IPS DF 6.9 (cell line): ENCODE measurements around the gene SLC2A10.
A peak's percentile ranks its signal among the peaks of the same experiment; 100 is the strongest.

Experiments
- DNase-seq: peaks from one replicate; pipeline ENCODE4 v3.0.0-alpha.2; 2013; ENCODE audit warnings: low read depth, low spot score
- H3K27ac ChIP-seq: one replicate; pipeline ENCODE4 v1.5.1; 2013; ENCODE audit warnings: low read length, control low read depth
- H3K27me3 ChIP-seq: 2 replicates; pipeline ENCODE4 v1.6.1; 2013; ENCODE audit warnings: mild to moderate bottlenecking, low read length; ENCODE audit not compliant: control insufficient read depth, insufficient read depth
- H3K36me3 ChIP-seq: 2 replicates; pipeline ENCODE4 v1.6.1; 2013; ENCODE audit warnings: low read length; ENCODE audit not compliant: control insufficient read depth, insufficient read depth
- H3K4me1 ChIP-seq: 2 replicates; pipeline ENCODE4 v1.6.1; 2013; ENCODE audit warnings: low read length; ENCODE audit not compliant: control insufficient read depth, insufficient read depth
- H3K4me3 ChIP-seq: 2 replicates; pipeline ENCODE4 v1.5.1; 2013; ENCODE audit warnings: mild to moderate bottlenecking, low read length
- H3K9me3 ChIP-seq: 2 replicates; pipeline ENCODE4 v1.6.1; 2013; ENCODE audit warnings: low read length, inconsistent platforms; ENCODE audit not compliant: control insufficient read depth, insufficient read depth
- WGBS: extraction: QIAGEN DNeasy Blood & Tissue Kit; methylation state at CpG from one replicate; pipeline ENCODE4 v1.1.7; 2013; ENCODE audit warnings: mixed read lengths, missing lambda C conversion rate; ENCODE audit not compliant: insufficient read length, insufficient coverage; 5-methylcytosine and 5-hydroxymethylcytosine counted together

Gene SLC2A10

DNA sequence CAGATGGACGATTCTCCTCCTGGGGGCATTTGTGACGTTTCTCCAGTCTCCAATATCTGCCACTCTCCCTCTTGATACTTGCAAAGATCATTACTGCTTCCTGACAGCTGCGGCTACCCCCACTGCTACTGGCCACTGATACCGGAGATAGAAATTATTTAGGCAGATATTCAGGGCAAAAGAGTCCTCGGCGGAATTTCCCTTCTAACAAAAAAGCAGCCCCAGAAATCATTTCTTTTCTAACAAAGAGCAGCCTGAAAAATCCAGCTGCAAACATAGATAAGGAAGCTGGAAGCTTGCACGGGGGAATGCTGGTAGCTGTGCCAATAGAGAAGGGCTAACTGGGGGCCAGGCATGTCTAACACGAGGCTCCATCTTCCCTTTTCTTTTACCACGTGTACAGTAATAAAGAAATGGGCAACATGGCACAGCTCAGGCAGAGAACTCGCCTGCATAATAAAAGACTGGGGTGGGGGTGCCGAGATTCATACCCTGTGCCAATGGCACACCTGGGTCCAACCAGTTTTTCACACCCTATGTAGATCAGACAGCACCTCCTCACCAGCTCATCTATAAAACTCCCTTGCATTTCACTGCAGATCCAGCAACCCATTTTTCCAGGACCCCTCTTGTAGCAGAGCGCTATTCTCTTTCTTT, 26.3 kb upstream of the SLC2A10 start:
- no peak overlapping the region for H3K27ac ChIP-seq
- no peaks in the 10 kb centered on the region for H3K27me3 ChIP-seq
- peak overlapping the region; percentile 65; the same call in 1 of the 2 replicates for H3K4me3 ChIP-seq
- H3K36me3 ChIP-seq, result peaks cover 8% of the 10 kb centered on the region; the same call in 1 of the 2 replicates
- H3K9me3 ChIP-seq, result no peaks in the 10 kb centered on the region
- peaks cover 3% of the 10 kb centered on the region; the same call in 1 of the 2 replicates for H3K4me1 ChIP-seq
- no peak for DNase-seq
- WGBS, result no CpG with 5 or more reads among the region's 12 CpGs

DNA sequence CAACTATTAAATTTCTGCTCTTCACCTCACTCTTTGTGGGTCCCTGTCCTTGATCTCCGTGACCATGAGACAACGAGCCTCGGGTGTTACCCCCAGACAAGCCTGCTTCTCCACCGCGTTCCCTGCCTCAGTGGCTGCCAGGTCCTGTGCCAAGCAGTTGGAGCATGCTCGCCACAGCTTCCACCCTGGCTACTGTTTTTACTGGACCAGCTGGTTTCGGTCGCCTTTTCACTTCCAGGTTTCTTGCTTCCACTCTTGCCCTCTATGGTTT, 25.8 kb upstream of the SLC2A10 start:
- Histone ChIP-seq H3K27me3 (no peaks in the 10 kb centered on the region), H3K4me3 (peak overlapping the region; percentile 65; the same call in 1 of the 2 replicates), H3K36me3 (peaks cover 8% of the 10 kb centered on the region; the same call in 1 of the 2 replicates), H3K9me3 (no peaks in the 10 kb centered on the region), H3K4me1 (peaks cover 3% of the 10 kb centered on the region; the same call in 1 of the 2 replicates), H3K27ac (no peak overlapping the region)
- DNase-seq, result no peak
- WGBS, result no CpG with 5 or more reads among the region's 8 CpGs

DNA sequence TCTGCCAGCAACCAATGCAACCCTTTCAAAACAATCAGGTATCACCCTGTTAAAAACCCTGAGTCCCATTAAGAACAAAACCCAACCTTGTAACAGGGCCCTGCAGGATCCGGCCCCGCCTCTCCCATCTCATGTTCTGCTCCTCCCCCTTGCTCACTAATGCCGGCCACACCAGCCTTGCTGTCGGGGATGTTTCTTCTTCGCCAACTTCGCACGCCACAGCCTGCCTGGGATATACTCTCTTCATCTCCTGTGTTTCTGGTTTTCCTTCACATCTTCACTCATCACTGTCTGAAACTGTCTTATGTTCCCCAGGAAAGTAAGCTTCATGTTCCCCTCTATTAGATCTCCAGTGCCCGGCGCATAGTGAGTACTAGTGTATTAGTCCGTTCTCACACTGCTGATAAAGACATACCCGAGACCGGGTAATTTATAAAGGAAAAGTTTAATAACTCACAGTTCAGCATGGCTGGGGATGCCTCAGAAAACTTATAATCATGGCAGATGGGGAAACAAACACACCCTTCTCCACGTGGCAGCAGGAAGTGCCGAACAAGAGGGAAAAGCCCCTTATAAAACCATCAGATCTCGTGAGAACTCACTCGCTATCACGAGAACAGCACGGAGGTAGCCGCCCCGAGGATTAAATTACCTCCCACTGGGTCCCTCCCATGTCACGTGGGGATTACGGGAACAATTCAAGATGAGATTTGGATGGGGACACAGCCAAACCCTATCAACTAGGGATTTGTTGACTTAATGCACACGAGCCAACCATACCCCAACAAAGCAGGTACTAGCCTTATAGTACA, 25.3 kb upstream of the SLC2A10 start:
- no peak for DNase-seq
- H3K4me1 ChIP-seq, result peaks cover 3% of the 10 kb centered on the region; the same call in 1 of the 2 replicates
- H3K9me3 ChIP-seq, result no peaks in the 10 kb centered on the region
- peak overlapping the region; percentile 65; the same call in 1 of the 2 replicates for H3K4me3 ChIP-seq
- H3K36me3 ChIP-seq, result peaks cover 8% of the 10 kb centered on the region; the same call in 1 of the 2 replicates
- H3K27ac ChIP-seq, result no peak overlapping the region
- no CpG with 5 or more reads among the region's 23 CpGs for WGBS
- H3K27me3 ChIP-seq, result no peaks in the 10 kb centered on the region

DNA sequence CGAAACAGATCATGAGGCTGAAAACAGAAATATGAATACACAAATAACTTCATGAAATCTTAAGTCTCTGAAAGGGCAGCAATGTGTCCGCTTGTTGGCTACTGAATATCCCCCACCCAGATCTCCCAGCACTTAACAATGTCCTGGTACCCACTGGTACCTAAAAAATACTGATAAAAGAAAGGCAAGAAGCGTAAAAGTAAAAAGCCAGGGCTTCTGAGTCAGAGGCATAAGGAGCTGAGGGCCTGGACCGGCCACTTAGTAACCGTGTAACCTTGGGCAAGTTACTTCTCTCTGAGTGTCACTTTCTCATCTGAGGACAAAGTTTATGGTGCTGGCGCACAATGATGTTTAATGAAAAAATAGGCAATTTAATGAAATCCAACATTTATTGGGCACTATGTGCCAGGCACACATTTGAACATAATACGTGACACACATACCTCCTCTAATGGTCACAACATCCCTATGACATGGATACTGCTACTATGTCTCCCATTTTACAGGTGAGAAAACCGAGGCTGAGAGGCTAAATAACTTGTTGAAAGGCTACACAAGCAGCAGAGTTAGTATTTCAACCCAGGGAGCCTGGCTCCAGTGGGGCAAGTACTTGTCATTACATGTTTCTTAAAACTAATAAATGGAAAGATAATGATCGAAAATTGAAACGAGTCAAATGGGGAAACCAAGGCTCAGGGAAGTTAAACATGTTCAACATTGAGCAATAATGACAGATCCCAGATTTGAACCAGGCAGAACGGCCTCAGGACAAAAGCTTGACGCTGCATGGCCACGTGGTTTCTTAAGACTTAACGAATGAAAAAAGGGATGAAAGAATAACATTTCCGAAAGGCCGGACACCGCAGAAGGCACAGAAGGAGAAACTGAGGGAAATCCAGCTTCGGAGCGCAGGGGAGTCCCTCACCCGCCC, 21.0 kb upstream of the SLC2A10 start:
- H3K4me1 ChIP-seq, result 0 out of 2 replicates have a peak, but pooled peaks cover 2% of the 10 kb centered on the region
- WGBS, result no CpG with 5 or more reads among the region's 20 CpGs
- no peak overlapping the region for H3K27ac ChIP-seq
- H3K27me3 ChIP-seq, result no peaks in the 10 kb centered on the region
- H3K36me3 ChIP-seq, result peaks cover 5% of the 10 kb centered on the region; the same call in 1 of the 2 replicates
- H3K9me3 ChIP-seq, result no peaks in the 10 kb centered on the region
- H3K4me3 ChIP-seq, result peak overlapping the region; percentile 100
- DNase-seq, result no peak

DNA sequence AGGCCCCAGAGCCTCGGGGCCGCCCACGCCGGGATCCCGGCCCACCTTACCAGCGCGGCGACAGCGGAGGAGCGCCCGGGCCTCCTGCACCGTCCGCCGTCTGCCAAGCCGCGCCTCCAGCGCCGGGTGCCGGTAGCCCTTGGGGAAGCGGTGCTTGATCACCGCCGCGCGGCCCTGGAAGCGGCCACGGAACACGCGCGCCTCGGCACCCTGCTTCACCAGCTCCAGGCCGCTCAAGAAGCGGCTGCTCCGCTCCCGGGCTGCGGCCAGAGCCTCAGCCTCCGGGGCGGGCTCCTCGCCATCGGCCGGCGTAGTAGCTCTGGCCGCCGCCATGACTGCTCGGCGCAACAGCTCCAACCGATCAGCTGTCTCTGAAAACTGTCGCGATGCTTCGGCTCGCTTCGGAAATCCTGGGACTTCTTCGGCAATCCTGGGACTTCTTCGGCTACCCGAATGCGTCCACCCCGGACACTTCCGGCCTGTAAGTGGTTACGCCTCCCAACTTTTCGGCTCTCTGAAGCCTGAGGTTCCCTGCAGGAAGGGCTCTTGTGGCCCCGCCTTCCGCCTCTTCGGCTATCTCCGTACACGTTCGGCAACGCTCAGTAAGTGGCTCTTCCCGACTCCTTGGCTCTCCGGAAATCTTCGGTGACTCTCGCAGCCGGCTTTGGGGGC, 20.2 kb upstream of the SLC2A10 start, which contains the start of gene TP53RK:
Gene TP53RK, minus strand, starts transcription at position 363 of the 672 bp plus-strand sequence. Its CDS starts 30 bp downstream, at position 333.
- no peaks in the 10 kb centered on the region for H3K4me1 ChIP-seq
- no CpG with 5 or more reads among the region's 71 CpGs for WGBS
- H3K27me3 ChIP-seq, result no peaks in the 10 kb centered on the region
- H3K27ac ChIP-seq, result no peak within 1 kb of the TSS
- DNase-seq, result peak; percentile 98
- peak within 1 kb of the TSS; percentile 100 for H3K4me3 ChIP-seq
- peaks cover 5% of the 10 kb centered on the region; the same call in 1 of the 2 replicates for H3K36me3 ChIP-seq
- no peaks in the 10 kb centered on the region for H3K9me3 ChIP-seq

DNA sequence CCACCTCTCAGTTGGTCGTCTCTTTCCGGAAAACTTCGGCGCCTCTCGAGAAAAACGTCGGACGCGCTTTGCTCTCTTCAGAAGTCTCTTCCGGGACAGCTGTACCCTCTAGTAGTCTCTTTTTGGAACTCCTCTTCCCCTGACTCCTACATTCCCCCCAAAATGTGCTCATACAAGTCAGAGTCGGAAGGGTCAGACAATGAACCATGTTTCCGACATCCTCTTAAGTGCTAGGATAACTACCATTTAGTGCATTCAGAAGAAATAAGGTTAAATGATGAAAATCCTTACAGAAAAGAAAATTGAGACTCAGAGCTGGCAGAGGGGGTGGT, 19.7 kb upstream of the SLC2A10 start:
- DNase-seq, result no peak
- Histone ChIP-seq H3K36me3 (peaks cover 5% of the 10 kb centered on the region; the same call in 1 of the 2 replicates), H3K4me3 (peak overlapping the region; percentile 18; the same call in 1 of the 2 replicates), H3K27me3 (no peaks in the 10 kb centered on the region), H3K9me3 (no peaks in the 10 kb centered on the region), H3K4me1 (no peaks in the 10 kb centered on the region), H3K27ac (no peak overlapping the region)
- no CpG with 5 or more reads among the region's 12 CpGs for WGBS

DNA sequence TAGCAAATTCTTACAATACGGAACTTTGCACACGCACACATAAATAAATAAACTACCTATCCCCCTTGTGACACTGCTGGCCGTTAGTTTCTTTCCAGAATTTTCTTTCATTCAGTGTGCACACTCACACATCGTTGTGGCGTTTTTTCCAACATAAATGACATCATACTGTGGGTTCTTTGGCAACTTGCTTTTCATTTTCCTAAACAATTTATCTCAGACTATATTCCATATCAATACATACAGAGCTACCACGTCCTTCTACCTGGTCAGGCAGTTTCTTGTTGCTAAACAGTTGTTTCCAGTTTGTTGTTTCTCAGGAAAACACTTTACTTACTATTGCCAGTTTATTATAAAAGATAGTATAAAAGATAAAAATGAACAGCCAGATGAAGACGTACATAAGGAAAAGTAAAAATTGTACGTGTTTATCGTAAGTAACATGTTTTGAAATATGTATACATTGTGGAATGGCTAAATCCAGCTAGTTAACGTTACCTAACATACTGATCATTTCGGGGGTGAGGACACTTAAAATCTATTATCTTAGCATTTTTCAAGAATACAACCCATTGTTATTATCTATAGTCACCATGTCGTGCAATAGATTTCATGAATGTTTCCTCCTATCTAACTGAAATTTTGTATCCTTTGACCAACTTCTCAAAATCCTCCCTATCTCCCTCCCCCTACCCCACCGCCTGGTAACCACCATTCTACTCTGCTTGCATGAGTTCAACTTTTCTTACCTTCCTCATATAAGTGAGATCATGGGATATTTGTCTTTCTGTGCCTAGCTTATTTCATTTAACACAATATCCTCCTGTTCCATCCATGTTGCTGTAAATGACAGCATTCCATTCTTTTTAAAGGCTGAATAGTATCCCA, 19.0 kb upstream of the SLC2A10 start:
- DNase-seq, result no peak
- H3K27ac ChIP-seq, result no peak overlapping the region

DNA sequence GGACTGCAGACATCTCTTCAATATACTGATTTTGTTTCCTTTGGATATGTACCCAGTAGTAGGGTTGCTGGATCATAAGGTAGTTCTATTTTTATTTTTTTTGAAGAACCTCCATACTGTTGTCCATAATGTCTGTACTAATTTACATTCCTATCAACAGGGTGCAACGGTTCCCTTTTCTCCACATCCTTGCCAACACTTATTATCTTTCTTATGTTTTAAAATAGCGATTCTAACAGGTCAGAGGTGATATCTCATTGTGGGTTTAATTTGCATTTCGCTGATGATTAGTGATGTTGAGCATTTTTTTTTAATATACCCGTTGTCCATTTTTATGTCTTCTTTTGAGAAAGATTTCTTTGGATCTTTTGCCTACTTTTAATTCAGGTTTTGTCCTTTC, 18.3 kb upstream of the SLC2A10 start:
- peaks cover 5% of the 10 kb centered on the region; the same call in 1 of the 2 replicates for H3K36me3 ChIP-seq
- no peaks in the 10 kb centered on the region for H3K9me3 ChIP-seq
- H3K4me3 ChIP-seq, result no peak overlapping the region
- H3K27ac ChIP-seq, result no peak overlapping the region
- H3K4me1 ChIP-seq, result no peaks in the 10 kb centered on the region
- no peaks in the 10 kb centered on the region for H3K27me3 ChIP-seq
- DNase-seq, result no peak
- no CpG with 5 or more reads among the region's 4 CpGs for WGBS

More for the DNA sequence above, 19.0 kb upstream of the SLC2A10 start:
- no peaks in the 10 kb centered on the region for H3K4me1 ChIP-seq
- no peaks in the 10 kb centered on the region for H3K9me3 ChIP-seq
- no peaks in the 10 kb centered on the region for H3K27me3 ChIP-seq
- WGBS, result 100% methylated on average over 3 of the region's 13 CpGs
- H3K4me3 ChIP-seq, result no peak overlapping the region
- H3K36me3 ChIP-seq, result peaks cover 5% of the 10 kb centered on the region; the same call in 1 of the 2 replicates

DNA sequence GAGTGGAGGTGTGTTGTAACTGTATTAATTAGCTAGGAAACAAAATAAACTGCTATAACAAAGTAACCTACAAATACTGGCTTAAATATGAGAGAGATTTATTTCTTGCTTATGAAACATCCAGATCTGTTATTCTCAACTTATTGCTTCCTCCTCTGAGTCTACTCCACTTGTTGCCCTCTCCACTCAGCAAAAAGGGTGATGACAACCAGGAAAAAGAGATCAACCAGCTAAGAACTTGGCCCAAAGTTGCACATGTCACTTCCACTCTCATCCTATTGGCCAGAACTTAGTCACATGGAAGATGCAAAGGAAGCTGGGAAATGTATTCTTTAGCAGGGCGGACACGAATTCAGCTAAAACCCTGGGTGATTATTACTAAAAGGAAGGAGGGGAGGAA, 15.0 kb upstream of the SLC2A10 start:
- Histone ChIP-seq H3K27me3 (no peaks in the 10 kb centered on the region), H3K9me3 (no peaks in the 10 kb centered on the region), H3K27ac (no peak overlapping the region), H3K4me1 (no peaks in the 10 kb centered on the region), H3K36me3 (no peaks in the 10 kb centered on the region), H3K4me3 (no peak overlapping the region)
- no CpG with 5 or more reads among the region's 2 CpGs for WGBS
- DNase-seq, result no peak
